Erythroblast (primary cell): Measurements from ENCODE around the gene CDK11A.
"Not testable (repeated sequence)": the region's sequence is repeated elsewhere in the genome, so short reads cannot be mapped to it uniquely, and the experiment has no call there.

Source experiments
- GATA1 ChIP-seq: IDR thresholded peaks from 2 replicates; pipeline ENCODE4 v1.6.1; 2011; ENCODE audit warnings: low read depth, mild to moderate bottlenecking, control low read depth, low read length, moderate library complexity
- POLR2A ChIP-seq: IDR thresholded peaks from 2 replicates; pipeline ENCODE4 v1.6.1; 2011; ENCODE audit warnings: mild to moderate bottlenecking, low read length

- peak; percentile 39 for TF ChIP-seq POLR2A
- TF ChIP-seq GATA1, result not testable (repeated sequence)
Measured at GRCh38 chr1:1658583-1659549, 65.3 kb downstream of the CDK11A start, which contains the start of gene CDK11B.
